ENCODE results near the gene TMEM205. TPM values are rescaled to one million over a fixed set of nuclear protein-coding genes. Genes with fewer than 3 reads are reported as not detected.

The TMEM205 gene
- total RNA-seq, 1 experiment from 2014 or later = 224 TPM

DNA sequence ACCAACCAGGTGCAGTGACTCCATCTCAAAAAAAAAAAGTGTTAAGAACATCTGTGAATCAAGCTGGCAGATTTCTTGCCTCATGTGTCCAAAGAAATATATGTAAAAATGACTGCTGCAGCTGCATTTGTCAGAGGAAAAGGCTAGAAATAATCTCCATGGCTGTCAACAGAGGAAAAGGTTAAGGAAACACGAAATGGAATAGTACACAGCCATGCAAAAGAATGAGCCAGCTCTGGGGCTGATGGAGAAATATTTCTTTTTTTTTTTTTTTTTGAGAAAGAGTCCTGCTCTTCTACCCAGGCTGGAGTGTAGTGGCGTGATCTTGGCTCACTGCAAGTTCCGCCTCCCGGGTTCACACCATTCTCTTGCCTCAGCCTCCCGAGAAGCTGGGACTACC is 13.2 kb downstream of the TMEM205 start:
- peaks cover 34% of the 10 kb centered on the region for H3K36me3 ChIP-seq (ENCODE audit: low read depth, low read length)
- ChIA-PET CTCF (no interaction called here), POLR2A (ENCODE audit: unreplicated experiment) (interaction anchor here (0.6 kb wide), 1 partner anchor 36 kb away, joined by 5 read pairs; no protein-coding TSS in a partner anchor)
- DNase-seq = no peak
- H3K9me2 ChIP-seq (replicated peaks; ENCODE audit: low read length) = no peaks in the 10 kb centered on the region
- H3K9me3 ChIP-seq (ENCODE audit: low read length) = no peaks in the 10 kb centered on the region
- H3K27me3 ChIP-seq (ENCODE audit: low read length) = no peaks in the 10 kb centered on the region
- H4K20me1 ChIP-seq (ENCODE audit: low read length) = no peaks in the 10 kb centered on the region
- ATAC-seq = no peak
- H3F3A ChIP-seq (ENCODE audit: low read length, unreplicated experiment) = peaks cover 4% of the 10 kb centered on the region
- TF ChIP-seq, protein P1, sequence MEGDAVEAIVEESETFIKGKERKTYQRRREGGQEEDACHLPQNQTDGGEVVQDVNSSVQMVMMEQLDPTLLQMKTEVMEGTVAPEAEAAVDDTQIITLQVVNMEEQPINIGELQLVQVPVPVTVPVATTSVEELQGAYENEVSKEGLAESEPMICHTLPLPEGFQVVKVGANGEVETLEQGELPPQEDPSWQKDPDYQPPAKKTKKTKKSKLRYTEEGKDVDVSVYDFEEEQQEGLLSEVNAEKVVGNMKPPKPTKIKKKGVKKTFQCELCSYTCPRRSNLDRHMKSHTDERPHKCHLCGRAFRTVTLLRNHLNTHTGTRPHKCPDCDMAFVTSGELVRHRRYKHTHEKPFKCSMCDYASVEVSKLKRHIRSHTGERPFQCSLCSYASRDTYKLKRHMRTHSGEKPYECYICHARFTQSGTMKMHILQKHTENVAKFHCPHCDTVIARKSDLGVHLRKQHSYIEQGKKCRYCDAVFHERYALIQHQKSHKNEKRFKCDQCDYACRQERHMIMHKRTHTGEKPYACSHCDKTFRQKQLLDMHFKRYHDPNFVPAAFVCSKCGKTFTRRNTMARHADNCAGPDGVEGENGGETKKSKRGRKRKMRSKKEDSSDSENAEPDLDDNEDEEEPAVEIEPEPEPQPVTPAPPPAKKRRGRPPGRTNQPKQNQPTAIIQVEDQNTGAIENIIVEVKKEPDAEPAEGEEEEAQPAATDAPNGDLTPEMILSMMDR (conservative IDR thresholded peaks at IDR 0.05; ENCODE audit: low read depth, low read length) = no peak
- no peak for TF ChIP-seq EZH2phosphoT487 (IDR thresholded peaks at IDR 0.05; ENCODE audit: borderline replicate concordance, low read length)
- no peak for TF ChIP-seq EZH2 (IDR thresholded peaks at IDR 0.05; ENCODE audit: low read length, unreplicated experiment)
- BruUV-seq (replicated peaks) = no TSS peak
- intact Hi-C loops (cut with micrococcal nuclease) = no loop called here
- no peak overlapping the region for H3K9ac ChIP-seq (ENCODE audit: low read length)
- H3K4me3 ChIP-seq (ENCODE audit: low read length) = no peak overlapping the region
- H2AFZ ChIP-seq (ENCODE audit: low read length) = no peak overlapping the region
- H3K79me2 ChIP-seq (ENCODE audit: low read length) = peaks cover under 1% of the 10 kb centered on the region
- H3K27ac ChIP-seq (ENCODE audit: low read length) = no peak overlapping the region
- no peak overlapping the region for H3K4me2 ChIP-seq (ENCODE audit: low read length)
- 0 out of 2 replicates have a peak, but pooled peaks cover under 1% of the 10 kb centered on the region for H3K4me1 ChIP-seq (ENCODE audit: insufficient read depth, low read length)

DNA sequence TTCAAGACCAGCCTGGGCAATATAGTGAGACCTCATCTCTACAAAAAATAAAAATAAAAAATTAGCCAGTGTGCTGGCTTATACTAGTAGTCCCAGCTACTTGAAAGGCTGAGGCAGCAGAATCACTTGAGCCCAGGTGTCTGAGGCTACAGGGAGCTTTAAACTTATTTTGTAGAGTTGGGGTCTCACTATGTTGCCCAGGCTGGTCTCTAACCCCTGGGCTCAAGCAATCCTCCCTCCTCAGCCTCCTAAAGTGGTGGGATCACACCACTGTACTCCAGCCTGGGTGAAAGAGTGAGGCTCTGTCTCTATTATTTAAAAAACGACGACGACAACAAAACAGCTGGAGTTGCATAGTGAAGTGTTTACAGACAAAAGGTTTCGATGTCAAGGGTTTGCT is 14.6 kb downstream of the TMEM205 start:
- no peaks in the 10 kb centered on the region for H3K79me2 ChIP-seq (ENCODE audit: low read length)
- H3K9me3 ChIP-seq (ENCODE audit: low read length) = no peaks in the 10 kb centered on the region
- no peaks in the 10 kb centered on the region for H3K4me1 ChIP-seq (ENCODE audit: insufficient read depth, low read length)
- H3K4me3 ChIP-seq (ENCODE audit: low read length) = no peak overlapping the region
- BruUV-seq (replicated peaks) = no TSS peak
- no peaks in the 10 kb centered on the region for H4K20me1 ChIP-seq (ENCODE audit: low read length)
- peaks cover 35% of the 10 kb centered on the region for H3K36me3 ChIP-seq (ENCODE audit: low read depth, low read length)
- H3K4me2 ChIP-seq (ENCODE audit: low read length) = no peak overlapping the region
- no peak overlapping the region for H3K27ac ChIP-seq (ENCODE audit: low read length)
- ChIA-PET POLR2A (ENCODE audit: unreplicated experiment) (no interaction called here), CTCF (interaction anchor here (0.7 kb wide), 1 partner anchor 53 kb away, joined by 7 read pairs; the partner anchor contains the start of gene EPOR)
- DNase-seq (no peak), ATAC-seq (no peak)
- peaks cover 4% of the 10 kb centered on the region for H3F3A ChIP-seq (ENCODE audit: low read length, unreplicated experiment)
- no peak overlapping the region for H2AFZ ChIP-seq (ENCODE audit: low read length)
- no peak for TF ChIP-seq EZH2phosphoT487 (IDR thresholded peaks at IDR 0.05; ENCODE audit: borderline replicate concordance, low read length)
- TF ChIP-seq, protein P1 (conservative IDR thresholded peaks at IDR 0.05; ENCODE audit: low read depth, low read length) = no peak
- TF ChIP-seq EZH2 (IDR thresholded peaks at IDR 0.05; ENCODE audit: low read length, unreplicated experiment) = no peak
- no peak overlapping the region for H3K9ac ChIP-seq (ENCODE audit: low read length)
- no peaks in the 10 kb centered on the region for H3K27me3 ChIP-seq (ENCODE audit: low read length)
- no peaks in the 10 kb centered on the region for H3K9me2 ChIP-seq (replicated peaks; ENCODE audit: low read length)
- intact Hi-C loops (cut with micrococcal nuclease) = no loop called here

DNA sequence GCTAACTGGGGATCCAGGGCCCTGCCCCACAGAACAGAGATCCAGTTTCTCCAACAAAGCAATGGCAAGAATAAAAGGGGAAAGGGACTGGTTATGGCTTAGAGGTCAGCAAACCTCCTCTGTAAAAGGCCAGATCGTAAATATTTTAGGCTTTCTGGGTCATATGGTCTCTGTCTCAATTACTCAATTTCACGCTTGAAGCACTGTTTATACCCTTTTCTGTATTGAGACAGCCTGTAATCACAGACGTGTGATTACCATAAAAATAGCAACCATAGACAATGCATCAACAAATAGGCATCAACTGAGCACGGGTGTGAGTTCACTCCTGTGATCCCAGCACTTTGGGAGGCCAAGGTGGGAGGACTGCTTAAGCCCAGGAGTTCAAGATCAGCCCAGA is 15.9 kb downstream of the TMEM205 start:
- no peak overlapping the region for H3K4me3 ChIP-seq (ENCODE audit: low read length)
- no peak for TF ChIP-seq EZH2phosphoT487 (IDR thresholded peaks at IDR 0.05; ENCODE audit: borderline replicate concordance, low read length)
- TF ChIP-seq EZH2 (IDR thresholded peaks at IDR 0.05; ENCODE audit: low read length, unreplicated experiment) = no peak
- TF ChIP-seq, protein P1 (conservative IDR thresholded peaks at IDR 0.05; ENCODE audit: low read depth, low read length) = no peak
- H3K9me3 ChIP-seq (ENCODE audit: low read length) = no peaks in the 10 kb centered on the region
- H3K9me2 ChIP-seq (replicated peaks; ENCODE audit: low read length) = no peaks in the 10 kb centered on the region
- H3K36me3 ChIP-seq (ENCODE audit: low read depth, low read length) = peaks cover 24% of the 10 kb centered on the region
- H2AFZ ChIP-seq (ENCODE audit: low read length) = no peak overlapping the region
- no peaks in the 10 kb centered on the region for H4K20me1 ChIP-seq (ENCODE audit: low read length)
- no peak for ATAC-seq
- no peaks in the 10 kb centered on the region for H3K27me3 ChIP-seq (ENCODE audit: low read length)
- H3K4me2 ChIP-seq (ENCODE audit: low read length) = no peak overlapping the region
- no peak overlapping the region for H3K9ac ChIP-seq (ENCODE audit: low read length)
- no peaks in the 10 kb centered on the region for H3K4me1 ChIP-seq (ENCODE audit: insufficient read depth, low read length)
- POLR2A ChIA-PET (ENCODE audit: unreplicated experiment) = interaction anchor here (0.6 kb wide), 1 partner anchor 666 kb away, joined by 3 read pairs; no protein-coding TSS in a partner anchor
- DNase-seq = no peak
- CTCF ChIA-PET = no interaction called here
- no peak overlapping the region for H3K27ac ChIP-seq (ENCODE audit: low read length)
- no TSS peak for BruUV-seq (replicated peaks)
- no peaks in the 10 kb centered on the region for H3K79me2 ChIP-seq (ENCODE audit: low read length)
- intact Hi-C loops (cut with micrococcal nuclease) = no loop called here
- peaks cover 4% of the 10 kb centered on the region for H3F3A ChIP-seq (ENCODE audit: low read length, unreplicated experiment)
